ENCODE results near the gene FTSJ3.

Gene FTSJ3

GRCh38 chr17:63816123-63816522 lies 11.3 kb downstream of the FTSJ3 start:
- no peaks in the 10 kb centered on the region for H3K4me1 ChIP-seq (ENCODE audit: control insufficient read depth, insufficient read depth, low read length)
- CTCF ChIA-PET: interaction anchor here (1.1 to 3.4 kb wide), 2 partner anchors 11 to 19 kb away, joined by 4 to 17 read pairs; no protein-coding TSS in a partner anchor
- POLR2A ChIA-PET: interaction anchor here (1.1 to 1.4 kb wide), 2 partner anchors 11 to 18 kb away, joined by 3 read pairs; no protein-coding TSS in a partner anchor
- H3K36me3 ChIP-seq (ENCODE audit: control insufficient read depth in 2 of 2, insufficient read depth in 1 of 2, low read length in 2 of 2): peaks cover 92 to 100% of the 10 kb centered on the region in 2 experiments
- TF ChIP-seq ZNF561 (tag by site-specific recombination; IDR thresholded peaks at IDR 0.05; ENCODE audit: borderline replicate concordance) (no peak), ZNF777 (tag by site-specific recombination; IDR thresholded peaks at IDR 0.05; ENCODE audit: borderline replicate concordance) (no peak), ZNF433 (tag by site-specific recombination; IDR thresholded peaks at IDR 0.05; ENCODE audit: low read depth) (no peak), ZNF837 (tag by site-specific recombination; IDR thresholded peaks at IDR 0.05) (no peak), ZNF488 (tag by site-specific recombination; IDR thresholded peaks at IDR 0.05) (no peak), ZNF341 (tag by site-specific recombination; IDR thresholded peaks at IDR 0.05; ENCODE audit: low read depth) (no peak), ZNF239 (tag by site-specific recombination; IDR thresholded peaks at IDR 0.05) (no peak), ZNF354C (tag by site-specific recombination; IDR thresholded peaks at IDR 0.05; ENCODE audit: borderline replicate concordance, low read depth) (no peak), ZNF398 (tag by site-specific recombination; IDR thresholded peaks at IDR 0.05) (no peak), PRDM10 (tag by site-specific recombination; IDR thresholded peaks at IDR 0.05) (no peak), ZBTB17 (tag by site-specific recombination; IDR thresholded peaks at IDR 0.05) (no peak), ZNF155 (tag by site-specific recombination; IDR thresholded peaks at IDR 0.05) (no peak)
- H3K4me3 ChIP-seq (ENCODE audit: low read depth, low read length): no peak overlapping the region
- H3K9me3 ChIP-seq (ENCODE audit: control insufficient read depth, insufficient read depth, low read depth, low read length): no peaks in the 10 kb centered on the region
- no peak overlapping the region for H3K27ac ChIP-seq (ENCODE audit: extremely low read depth, low read depth, low read length)

- POLR2A ChIA-PET: interaction anchor here (1.0 kb wide), 2 partner anchors 8 to 17 kb away, joined by 3 to 5 read pairs; partner anchors contain the start of gene PSMC5
- Histone ChIP-seq H3K4me1 (ENCODE audit: control insufficient read depth, insufficient read depth, low read length) (no peaks in the 10 kb centered on the region), H3K27ac (ENCODE audit: extremely low read depth, low read depth, low read length) (no peak overlapping the region), H3K4me3 (ENCODE audit: low read depth, low read length) (no peak overlapping the region), H3K36me3 (ENCODE audit: control insufficient read depth in 2 of 2, insufficient read depth in 1 of 2, low read length in 2 of 2) (peaks cover 94 to 99% of the 10 kb centered on the region in 2 experiments), H3K9me3 (ENCODE audit: control insufficient read depth, insufficient read depth, low read depth, low read length) (no peaks in the 10 kb centered on the region)
- TF ChIP-seq ZNF2 (tag by site-specific recombination; IDR thresholded peaks at IDR 0.05) (no peak), HOXA7 (CRISPR knock-in tag; IDR thresholded peaks at IDR 0.05; ENCODE audit: borderline replicate concordance) (no peak), ZNF404 (tag by site-specific recombination; IDR thresholded peaks at IDR 0.05) (no peak), ZNF350 (tag by site-specific recombination; IDR thresholded peaks at IDR 0.05) (no peak), ZNF558 (tag by site-specific recombination; IDR thresholded peaks at IDR 0.05) (no peak), ZNF777 (tag by site-specific recombination; IDR thresholded peaks at IDR 0.05; ENCODE audit: borderline replicate concordance) (no peak), ZBTB21 (tag by site-specific recombination; IDR thresholded peaks at IDR 0.05) (no peak), MYNN (tag by site-specific recombination; IDR thresholded peaks at IDR 0.05; ENCODE audit: borderline replicate concordance) (no peak), ZNF311 (tag by site-specific recombination; IDR thresholded peaks at IDR 0.05; ENCODE audit: borderline replicate concordance) (no peak), ZNF488 (tag by site-specific recombination; IDR thresholded peaks at IDR 0.05) (no peak)
- TF ChIP-seq, protein P1, sequence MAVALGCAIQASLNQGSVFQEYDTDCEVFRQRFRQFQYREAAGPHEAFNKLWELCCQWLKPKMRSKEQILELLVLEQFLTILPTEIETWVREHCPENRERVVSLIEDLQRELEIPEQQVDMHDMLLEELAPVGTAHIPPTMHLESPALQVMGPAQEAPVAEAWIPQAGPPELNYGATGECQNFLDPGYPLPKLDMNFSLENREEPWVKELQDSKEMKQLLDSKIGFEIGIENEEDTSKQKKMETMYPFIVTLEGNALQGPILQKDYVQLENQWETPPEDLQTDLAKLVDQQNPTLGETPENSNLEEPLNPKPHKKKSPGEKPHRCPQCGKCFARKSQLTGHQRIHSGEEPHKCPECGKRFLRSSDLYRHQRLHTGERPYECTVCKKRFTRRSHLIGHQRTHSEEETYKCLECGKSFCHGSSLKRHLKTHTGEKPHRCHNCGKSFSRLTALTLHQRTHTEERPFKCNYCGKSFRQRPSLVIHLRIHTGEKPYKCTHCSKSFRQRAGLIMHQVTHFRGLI (tag by site-specific recombination; IDR thresholded peaks at IDR 0.05): no peak
- CTCF ChIA-PET: interaction anchor here (1.2 to 2.6 kb wide), 3 partner anchors 9 to 25 kb away, joined by 5 to 9 read pairs (median 6); no protein-coding TSS in a partner anchor
Observed at GRCh38 chr17:63809970-63810369, 17.5 kb downstream of the FTSJ3 start.

All from HEK293 (cell line).